HEK293T (cell line): ENCODE data around the gene DLK2.

ENCODE experiments used
- BHLHE40 ChIP-seq: fragments of 450-650 bp; IDR thresholded peaks from 2 replicates; pipeline ENCODE4 v1.6.1; 2016; ENCODE audit warnings: mild to moderate bottlenecking, moderate library complexity, borderline replicate concordance
- FOXA1 ChIP-seq: fragments of 450-650 bp; IDR thresholded peaks from 2 replicates; pipeline ENCODE4 v1.6.1; 2016; ENCODE audit warnings: mild to moderate bottlenecking
- FOXK2 ChIP-seq: fragments of 450-650 bp; IDR thresholded peaks from 2 replicates; pipeline ENCODE4 v1.6.1; 2016; ENCODE audit warnings: mild to moderate bottlenecking
- FOXM1 ChIP-seq: fragments of 450-650 bp; IDR thresholded peaks from 2 replicates; pipeline ENCODE4 v1.6.1; 2017; ENCODE audit warnings: mild to moderate bottlenecking, borderline replicate concordance
- PKNOX1 ChIP-seq: fragments of 450-650 bp; IDR thresholded peaks from 2 replicates; pipeline ENCODE4 v1.6.1; 2016
- SP1 ChIP-seq: fragments of 450-650 bp; IDR thresholded peaks from 2 replicates; pipeline ENCODE4 v1.6.1; 2017
- TARDBP ChIP-seq: fragments of 450-650 bp; IDR thresholded peaks from 2 replicates; pipeline ENCODE4 v1.6.1; 2016
- ZNF384 ChIP-seq: fragments of 450-650 bp; IDR thresholded peaks from 2 replicates; pipeline ENCODE4 v1.6.1; 2016

DNA sequence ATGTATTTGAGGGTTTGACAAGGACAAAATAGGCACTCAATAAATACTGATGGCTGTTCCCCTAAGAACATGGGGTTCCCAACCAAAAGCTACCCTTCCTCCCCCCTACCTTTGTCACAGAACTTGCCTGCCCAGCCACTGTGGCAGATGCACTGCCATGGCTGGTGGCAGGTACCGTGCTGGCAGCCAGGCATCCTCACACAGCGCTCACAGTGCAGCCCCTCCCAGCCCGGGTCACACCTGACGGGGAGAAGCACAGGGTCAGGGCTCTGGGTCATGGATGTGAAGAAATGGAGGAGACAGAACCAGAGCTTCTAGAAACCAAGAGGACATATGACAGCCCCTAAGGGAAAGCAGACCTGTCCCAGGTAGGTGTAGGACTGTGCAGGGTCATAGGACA, 2.5 kb downstream of the DLK2 start:
- TF ChIP-seq FOXM1 (no peak), FOXK2 (no peak), PKNOX1 (no peak), FOXA1 (no peak), SP1 (no peak), BHLHE40 (no peak), ZNF384 (no peak), TARDBP (no peak)
